CD4-positive, alpha-beta T cell treated with Interleukin-4 for 1 hour (primary cell): ENCODE results near the gene RIMS1.

Experiments used
- DNase-seq, 2 donors: peaks; one replicate each; pipeline ENCODE4 v3.0.0-alpha.2; 2020 to 2022

Gene RIMS1

DNA sequence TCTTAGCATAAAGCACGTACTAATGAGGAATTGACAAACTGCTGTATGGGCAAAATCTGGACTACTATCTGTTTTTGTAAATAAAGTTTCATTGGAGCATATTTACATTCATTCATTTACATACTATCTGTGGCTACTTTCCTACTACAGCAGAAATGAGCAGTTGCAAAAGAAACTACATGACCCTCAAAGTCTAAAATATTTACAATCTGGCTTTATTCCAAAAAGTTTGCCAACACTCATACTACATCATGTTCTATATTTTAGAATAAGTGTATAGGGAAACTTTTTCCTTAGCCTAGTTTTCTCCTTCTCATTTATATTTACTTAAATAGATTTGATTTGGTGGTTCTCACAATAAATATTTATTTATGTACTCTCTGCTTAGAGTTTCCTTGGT is 208.2 kb downstream of the RIMS1 start:
- no peak for DNase-seq

DNA sequence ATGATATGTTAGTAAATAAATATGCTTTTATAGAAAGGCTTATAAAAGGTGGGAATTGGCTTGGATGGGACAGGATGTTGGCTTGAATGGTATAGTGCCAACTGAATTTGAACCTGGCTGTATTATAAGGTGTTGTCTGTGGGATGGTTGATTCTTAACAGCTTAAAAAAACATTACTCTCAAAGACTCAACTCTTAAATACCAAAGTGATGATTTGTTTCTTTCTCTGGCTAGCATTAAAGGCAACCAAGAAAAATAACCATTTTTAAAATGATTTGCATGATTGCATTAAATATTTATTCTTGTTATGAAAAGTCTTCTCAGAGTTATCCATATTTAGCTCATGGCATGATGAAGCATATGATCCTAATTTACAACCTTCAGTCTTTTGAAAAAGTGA is 216.2 kb downstream of the RIMS1 start:
- no peak for DNase-seq

DNA sequence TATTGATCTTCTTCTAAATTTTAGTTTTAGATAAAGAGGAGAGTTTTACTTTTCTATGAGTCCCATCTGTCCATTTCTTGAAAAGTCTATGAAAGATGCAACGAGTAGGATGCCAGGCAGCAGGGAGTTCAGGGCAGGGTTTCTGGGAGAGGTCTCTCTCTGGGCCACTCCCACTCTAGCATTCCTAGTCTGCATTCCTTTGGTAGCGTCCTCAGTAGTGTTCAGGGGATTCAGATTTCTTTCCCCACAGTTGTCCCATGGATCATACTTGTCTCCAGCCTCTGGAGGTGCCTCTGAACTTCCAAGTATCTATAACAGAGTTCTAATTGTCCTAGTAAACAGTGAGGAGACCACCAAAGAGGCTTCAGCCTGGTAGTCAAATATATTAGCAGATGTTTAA is 225.3 kb downstream of the RIMS1 start:
- DNase-seq = no peak

DNA sequence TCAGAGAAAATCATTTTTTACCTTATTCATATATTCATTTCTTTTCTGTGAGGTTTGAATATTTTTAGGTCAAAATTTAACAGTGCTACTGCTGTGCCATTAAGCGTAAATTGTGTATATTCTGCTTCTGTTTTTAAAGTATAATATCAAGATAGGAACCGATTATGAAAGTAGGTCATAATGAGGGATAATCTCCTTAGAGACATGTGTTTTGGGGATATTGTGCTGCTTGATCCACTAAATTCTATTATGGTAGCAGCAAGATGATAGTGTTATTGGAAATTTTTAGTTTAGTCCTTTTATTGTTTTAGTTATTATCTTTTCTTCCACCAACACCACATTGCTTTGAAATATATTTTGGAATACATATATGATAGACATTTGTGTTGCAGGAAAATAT is 244.0 kb downstream of the RIMS1 start:
- no peak for DNase-seq

DNA sequence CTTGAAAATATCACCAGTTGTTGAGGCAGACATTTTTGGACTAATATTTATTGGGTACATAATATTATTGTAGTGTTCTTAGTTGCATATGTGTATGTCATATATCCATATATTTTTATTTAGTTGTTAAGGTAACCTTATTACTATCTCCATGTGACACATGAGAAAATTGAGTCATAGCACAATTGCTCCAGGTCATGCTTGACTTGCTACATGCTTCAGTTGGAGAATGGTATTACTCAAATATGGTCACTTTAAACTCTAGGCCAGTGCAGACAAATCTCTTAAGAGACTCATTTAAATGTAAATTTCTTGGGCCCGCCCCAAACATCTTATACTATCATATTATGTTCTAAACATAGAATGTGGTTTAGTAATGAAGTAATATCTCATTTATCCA is 246.1 kb downstream of the RIMS1 start:
- no peak for DNase-seq

DNA sequence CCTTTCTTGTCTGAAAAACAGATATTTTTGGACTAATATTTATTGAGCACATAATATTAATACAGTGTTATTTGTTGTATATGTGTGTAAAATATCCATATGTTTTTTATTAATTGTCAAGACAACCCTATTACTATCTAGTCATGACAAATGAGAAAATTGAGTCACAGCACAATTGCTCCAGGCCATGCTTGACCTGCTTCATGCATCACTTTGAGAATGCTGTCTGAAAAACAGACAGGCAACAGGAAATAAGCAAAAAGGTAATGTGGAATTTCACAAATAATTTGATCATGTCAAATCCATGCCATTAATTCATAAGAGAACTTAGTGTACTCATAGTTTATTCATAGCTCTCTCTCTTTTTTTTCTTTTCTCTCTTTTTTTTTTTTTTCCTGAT is 246.5 kb downstream of the RIMS1 start:
- no peak for DNase-seq

DNA sequence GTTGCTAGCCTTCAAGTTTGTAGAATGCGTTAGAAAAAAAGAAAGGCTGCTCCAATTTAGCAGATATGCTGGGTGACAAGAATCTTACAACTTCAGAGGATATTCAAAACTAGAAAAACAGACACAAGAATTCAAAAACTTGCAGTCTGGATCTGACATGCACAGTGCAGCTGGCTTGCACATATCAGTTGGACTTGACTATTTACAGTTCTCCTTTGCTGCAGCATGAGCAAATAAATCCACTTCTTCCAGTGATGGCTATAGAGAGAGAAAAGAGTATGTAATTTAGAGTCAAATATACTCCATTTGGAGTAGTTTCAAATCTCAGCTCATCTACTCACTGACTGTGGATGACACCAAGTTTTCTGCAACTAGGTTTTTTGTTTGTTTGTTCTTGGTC is 247.0 kb downstream of the RIMS1 start:
- DNase-seq = no peak

DNA sequence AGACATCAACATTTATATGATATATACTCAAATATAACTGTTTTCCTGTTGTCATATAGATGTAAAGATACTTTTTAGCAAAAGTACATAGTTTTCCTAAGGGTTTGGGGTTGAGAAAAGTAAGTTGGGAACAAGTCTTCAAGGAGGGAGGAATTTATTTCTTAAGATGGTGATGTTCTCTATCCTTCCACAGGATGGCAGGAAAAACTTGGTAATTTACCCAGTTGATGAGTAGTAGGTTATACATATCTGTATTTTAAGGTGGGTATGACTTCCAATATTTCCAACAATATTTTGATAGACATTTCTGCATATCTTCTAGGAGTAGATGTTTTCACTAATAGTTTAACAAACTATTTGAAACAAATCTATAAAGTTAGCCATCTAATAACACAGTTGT is 254.4 kb downstream of the RIMS1 start:
- DNase-seq = no peak

DNA sequence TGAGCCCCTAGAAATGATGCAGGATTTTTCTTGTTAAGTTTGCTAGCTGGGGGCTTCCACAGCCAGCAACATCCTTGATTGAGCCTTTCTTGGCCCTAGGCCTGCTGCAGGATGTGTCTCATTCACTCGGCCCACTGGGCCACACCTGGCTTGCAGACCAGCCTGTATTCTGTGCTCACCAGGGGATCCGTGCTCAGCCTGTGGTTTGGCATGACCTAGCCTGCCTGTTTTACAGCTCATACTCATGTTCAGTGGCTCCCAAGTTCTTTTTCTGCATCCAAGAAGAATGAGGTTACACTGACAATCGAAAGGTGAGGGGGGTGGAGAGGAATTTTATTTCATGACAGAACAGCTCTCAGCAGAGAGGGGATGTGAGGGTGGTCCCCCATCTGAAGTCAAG is 263.4 kb downstream of the RIMS1 start:
- DNase-seq = no peak

DNA sequence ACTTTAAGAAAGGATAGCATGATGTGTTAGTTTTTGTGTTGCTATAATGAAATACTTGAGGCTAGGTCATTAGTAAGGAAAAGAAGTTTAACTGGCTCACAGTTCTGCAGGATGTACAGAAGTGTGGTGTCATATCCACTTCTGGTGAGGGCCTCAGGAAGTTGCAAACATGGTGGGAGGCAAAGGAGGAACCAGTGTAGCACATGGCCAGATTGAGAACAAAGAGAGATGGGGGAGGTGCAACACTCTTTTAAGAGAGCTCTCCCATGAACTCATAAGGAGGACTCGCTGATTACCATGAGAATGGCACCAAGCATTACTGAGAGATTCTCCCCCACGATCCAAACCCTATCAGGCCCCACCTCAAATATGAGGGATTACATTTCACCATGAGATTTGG is 265.4 kb downstream of the RIMS1 start:
- no peak for DNase-seq

DNA sequence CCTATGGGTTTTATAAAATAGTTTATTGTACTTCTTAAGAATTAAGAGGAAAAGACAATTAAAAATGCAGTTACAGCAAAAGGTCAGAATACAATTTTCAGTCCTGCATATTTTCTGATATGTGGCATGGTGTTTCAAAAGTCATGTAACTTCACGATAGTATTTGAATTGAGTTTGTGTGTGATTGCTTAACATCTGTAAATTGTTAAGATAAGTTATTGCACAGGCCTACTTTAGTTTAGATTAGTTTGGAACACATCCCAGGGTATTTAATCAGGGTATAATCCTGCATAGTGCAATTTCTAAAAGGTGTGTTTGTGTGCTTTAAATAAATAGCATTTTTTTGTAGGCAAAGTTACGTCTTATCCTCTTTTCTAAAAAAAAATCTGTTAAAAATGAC is 289.6 kb downstream of the RIMS1 start:
- no peak for DNase-seq

DNA sequence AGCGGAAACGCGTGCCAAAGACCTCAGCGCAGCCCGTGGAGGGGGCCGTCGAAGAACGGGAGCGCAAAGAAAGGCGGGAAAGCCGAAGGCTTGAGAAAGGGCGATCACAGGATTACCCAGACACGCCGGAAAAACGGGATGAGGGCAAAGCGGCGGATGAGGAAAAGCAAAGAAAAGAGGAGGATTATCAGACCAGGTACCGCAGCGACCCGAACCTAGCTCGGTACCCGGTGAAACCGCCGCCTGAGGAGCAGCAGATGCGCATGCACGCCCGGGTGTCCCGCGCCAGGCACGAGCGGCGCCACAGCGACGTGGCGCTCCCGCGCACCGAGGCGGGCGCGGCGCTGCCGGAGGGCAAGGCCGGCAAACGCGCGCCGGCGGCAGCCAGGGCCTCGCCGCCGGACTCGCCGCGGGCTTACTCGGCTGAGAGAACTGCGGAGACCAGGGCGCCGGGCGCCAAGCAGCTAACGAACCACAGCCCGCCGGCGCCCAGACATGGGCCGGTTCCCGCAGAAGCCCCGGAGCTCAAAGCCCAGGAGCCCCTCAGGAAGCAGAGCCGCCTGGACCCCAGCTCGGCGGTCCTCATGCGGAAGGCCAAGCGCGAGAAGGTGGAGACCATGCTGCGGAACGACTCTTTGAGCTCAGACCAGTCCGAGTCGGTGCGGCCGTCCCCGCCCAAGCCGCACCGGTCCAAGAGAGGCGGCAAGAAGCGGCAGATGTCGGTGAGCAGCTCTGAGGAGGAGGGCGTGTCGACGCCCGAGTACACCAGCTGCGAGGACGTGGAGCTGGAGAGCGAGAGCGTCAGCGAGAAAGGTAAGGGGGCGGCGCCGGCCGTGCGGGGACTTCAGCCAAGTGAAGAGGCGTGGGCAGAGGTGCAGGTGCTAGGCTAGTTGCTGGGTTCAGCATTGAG is 296.2 kb downstream of the RIMS1 start:
- no peak for DNase-seq

DNA sequence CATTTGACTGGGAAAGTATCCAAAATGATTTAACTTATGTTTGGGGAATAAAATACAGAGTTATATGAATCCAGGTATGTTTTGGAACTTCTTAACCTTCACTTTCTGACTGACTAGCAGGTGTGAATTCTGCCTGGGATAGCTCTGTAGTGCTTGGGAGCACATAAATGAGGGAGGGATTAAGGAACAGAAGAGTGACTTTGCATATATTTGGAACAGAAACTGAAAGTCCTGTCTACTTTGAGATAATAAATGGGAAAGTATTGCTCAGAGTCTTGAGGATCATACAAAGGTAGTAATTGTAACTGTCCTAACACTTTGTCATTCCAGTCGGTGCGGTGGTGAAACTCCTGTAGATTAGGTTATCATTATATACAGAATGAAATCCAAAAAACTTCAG is 317.6 kb downstream of the RIMS1 start:
- DNase-seq = no peak

DNA sequence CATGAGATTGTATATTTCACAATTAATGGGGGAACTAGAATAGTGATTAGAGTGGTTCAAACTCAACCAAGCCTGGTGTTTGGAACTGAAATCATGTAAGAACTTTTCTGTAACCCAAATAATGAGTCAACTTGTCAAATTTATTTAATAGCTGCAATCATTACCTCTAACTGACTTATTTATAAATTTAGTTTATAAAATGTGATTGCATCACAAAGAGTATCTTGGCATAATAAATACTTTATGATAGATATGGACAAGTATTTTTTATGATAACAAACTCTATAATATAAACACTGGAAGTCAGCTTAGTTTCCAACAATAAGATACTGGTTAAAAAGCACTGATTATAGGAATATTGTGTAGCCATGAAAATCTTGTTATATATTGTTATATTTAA is 319.1 kb downstream of the RIMS1 start:
- DNase-seq = no peak

DNA sequence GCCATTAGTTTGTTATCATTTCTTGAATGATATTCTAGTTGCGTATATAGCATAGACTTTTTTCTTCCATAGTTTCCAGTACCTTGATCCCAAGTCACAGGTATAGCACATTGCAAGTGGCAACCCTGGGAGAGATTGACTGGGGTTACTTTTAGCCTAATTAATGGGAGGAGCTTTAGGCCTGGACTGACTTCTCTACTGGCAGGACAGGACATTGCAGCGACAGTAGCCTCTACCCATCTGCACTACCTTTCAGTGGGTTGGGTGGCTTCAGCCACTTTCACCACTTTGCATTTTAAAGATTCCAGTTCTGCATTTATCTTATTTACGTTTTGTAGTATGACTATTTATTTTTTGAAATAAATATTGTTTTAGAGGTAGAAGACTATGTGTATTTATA is 320.3 kb downstream of the RIMS1 start:
- no peak for DNase-seq

DNA sequence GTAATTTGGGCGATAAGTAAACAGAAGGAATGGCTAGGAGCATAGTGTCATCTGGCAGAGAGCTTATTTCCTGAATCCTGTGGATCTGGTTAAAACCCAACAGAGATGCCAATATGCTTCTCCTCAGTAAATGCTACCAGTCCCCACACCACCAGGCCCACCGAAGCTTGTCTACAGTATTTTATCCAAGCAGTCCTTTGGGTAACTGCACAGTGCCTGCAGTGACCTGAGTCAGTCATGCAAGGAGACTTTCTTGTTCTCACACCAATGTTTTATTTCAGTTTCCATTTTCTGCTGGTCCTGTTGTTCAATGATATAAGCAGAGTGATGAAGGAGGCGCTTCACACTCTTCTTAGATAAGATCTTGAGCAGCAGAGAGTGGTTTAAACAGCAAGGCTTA is 326.3 kb downstream of the RIMS1 start:
- no peak for DNase-seq

DNA sequence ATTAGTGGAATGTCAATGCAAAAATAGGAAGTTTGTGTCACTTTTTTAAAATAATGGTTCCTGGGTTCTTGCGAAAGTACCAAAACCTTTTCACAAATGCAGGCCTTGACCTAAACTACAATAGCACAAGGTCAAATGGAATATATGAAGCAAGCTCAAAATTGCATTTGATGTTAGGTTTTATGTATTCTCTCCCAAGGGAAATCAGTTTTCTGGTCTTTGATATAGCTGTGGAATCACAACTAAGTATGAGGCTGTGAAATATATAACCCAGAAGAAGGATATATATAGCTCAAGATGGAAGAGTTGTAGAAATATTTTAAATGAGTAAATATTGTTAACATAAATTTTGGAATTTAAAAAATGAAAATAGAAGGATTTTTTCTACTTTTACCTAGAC is 327.3 kb downstream of the RIMS1 start:
- no peak for DNase-seq

DNA sequence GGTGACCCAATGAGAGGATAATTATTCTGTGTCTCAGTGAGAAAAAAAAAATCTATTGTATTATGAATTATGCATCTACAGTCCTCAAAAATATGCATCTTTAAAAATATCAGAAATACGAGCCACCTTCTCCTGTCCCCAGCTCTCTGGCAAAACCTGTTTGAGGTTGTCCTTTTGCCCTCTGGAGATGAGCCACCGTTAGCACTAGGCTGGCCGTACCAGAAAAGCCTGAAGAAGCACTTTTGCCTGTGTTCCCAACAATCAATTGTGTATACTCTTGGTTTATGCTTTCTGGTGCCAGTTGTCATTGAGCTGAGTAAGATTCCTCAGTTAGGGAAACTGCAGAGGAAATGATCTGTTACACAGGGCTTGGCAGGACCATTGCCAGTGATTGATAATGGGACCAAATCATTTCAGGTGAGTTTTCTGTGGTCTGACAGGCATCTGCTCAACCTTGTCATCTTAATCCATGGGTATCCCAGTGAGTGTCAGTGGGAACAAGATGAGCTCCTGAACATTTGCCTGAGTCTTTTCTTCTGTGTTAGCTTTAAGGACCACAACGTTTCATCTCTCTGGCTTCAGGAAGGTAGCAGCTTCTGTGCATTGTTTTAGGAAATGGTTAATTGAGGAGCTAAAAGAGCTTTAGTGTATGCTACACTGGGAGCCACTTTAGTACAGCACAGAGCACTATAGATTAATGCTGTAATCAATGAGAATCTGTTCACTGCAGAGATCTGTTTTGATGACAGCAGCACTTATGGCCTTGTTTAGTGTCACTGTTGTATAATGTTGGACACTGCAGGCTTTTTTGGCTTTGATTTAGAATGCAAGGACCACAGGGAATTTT is 330.1 kb downstream of the RIMS1 start:
- DNase-seq = no peak

DNA sequence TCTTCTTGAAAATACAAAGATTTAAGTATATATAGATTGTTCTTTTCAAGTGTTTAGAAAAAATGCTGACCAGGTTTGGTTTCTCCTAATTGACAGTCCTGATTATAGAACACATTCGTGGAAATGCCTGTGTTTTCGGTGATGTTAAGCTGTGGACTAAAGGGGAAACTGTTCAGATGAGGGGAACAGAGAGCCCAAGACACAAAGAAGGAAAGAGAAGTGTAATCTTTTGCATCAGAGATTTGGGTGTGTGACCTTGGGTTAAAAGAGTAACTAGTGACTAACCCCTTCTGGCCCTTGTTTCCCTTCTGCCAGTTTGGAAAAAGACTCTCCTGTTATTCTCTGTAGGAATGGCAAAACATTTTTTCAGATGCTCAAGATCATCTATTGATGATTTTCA is 331.3 kb downstream of the RIMS1 start:
- no peak for DNase-seq

DNA sequence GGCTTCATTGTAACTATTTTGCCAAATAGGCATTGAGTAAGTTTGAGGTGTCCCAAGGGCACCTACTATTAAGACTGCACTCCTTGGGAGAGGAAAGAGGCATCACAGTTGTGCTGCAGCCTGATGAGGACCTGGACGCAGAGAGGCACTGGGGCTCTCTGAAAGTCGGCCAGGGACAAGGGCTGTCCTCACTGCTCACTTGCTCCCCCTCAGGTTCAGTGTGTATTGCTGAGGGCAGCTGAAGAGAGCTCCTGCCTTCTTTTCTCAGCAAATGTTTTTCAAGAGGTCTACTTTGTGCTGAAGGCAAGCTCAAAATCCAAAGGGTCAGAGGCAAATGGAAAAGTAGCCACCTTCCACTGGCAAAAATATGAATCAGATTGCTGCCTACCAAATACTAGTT is 331.8 kb downstream of the RIMS1 start:
- DNase-seq = no peak

DNA sequence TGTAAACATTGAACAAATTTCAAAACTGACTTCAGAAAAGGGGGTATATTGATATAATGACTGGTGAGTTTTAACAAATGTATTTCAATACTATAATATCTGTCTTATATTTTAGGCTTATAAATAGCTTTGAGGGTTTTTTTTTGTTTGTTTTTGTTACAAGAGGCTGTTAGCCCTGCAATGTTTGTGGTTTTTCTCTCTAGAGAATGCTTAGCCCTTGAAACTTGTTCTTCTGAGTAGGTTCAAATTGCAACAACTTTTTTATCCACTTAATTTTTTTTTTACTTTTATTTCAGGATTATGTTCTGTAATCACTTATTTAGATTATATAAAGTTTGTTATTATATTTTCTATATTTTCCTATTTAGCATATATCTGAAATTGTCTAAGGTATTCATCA is 333.2 kb downstream of the RIMS1 start:
- DNase-seq = no peak

DNA sequence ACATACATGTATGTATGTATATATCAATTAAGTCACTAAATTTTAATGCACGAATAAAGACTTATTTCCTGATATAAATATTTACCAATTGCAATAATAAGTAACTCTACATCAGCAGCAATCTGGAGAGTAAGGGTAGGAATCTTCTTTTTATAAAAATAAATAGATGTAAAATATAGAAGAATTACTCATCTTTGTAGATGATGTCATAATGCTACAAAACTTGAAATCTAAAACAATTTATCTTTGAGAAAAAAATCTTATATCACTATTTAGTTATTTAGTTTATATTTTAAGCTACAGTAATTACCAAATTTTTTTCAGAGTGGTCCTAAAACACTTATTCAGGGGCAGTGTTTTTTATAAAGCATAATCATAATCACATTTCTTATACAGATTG is 351.7 kb downstream of the RIMS1 start:
- no peak for DNase-seq

DNA sequence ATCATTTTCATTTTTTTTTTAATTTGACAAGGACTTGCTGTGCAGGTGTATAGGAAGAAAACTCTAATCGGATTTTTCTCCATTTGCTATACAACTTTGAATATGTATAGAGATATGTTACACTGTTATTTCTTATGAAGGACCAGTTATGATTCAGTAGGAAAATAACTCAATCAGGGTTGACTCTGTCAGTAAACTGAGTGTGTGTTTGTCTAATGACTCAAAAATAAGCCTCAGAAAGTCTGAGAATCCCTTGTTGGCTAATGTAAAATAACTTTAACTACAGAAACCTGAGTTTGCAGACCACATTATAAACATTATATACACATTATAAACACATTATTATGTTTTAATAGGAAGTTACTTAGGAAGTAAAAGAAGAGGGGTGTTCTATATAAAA is 352.6 kb downstream of the RIMS1 start:
- DNase-seq = no peak

DNA sequence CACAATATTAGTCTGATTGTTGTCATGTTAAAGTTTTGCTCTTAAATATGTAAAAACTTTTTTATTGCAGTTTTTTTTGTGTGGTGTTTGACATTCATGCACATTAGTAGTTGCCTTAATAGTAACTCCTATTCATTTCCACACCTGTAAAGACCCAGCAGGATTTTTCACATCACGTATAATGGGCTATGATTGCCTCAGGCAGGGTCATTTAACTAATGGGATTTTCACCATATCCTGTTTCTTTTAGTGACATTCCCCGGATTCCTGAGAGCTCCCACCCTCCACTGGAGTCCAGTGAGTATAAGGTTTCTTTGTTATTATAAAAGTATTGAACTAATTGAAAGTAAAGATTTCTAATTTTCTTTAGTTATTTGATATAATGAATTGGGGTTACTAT is 359.2 kb downstream of the RIMS1 start:
- no peak for DNase-seq
